H1 (cell line): ENCODE measurements around the gene HLTF.

Experiments
- CTCF ChIP-seq, 3 experiments: IDR thresholded peaks; 1 replicate in 2 of 3; 2 replicates in 1 of 3; pipeline versions ENCODE4 v1.5.1 to v1.6.1; 2011; ENCODE audit warnings: low read length in 3 of 3, mild to moderate bottlenecking in 3 of 3, inconsistent platforms in 2 of 3, low read depth in 1 of 3, moderate library complexity in 1 of 3; ENCODE audit not compliant: insufficient read depth in 1 of 3; ENCODE audit errors: control extremely low read depth in 1 of 3
- GABPA ChIP-seq: IDR thresholded peaks from 2 replicates; pipeline ENCODE4 v1.6.1; 2011; ENCODE audit warnings: mild to moderate bottlenecking, low read length, moderate library complexity, borderline replicate concordance; ENCODE audit not compliant: insufficient read depth

GRCh38 chr3:149042789-149043386 is 43.4 kb downstream of the HLTF start:
- no peak for TF ChIP-seq CTCF (IDR thresholded peaks at IDR 0.05; ENCODE audit: control extremely low read depth in 1 of 3, insufficient read depth in 1 of 3, low read depth in 1 of 3, low read length in 3 of 3)
- no peak for TF ChIP-seq GABPA
